SJCRH30 (cell line): Measurements from ENCODE around the gene KCNJ2. TPM values are rescaled to one million over a fixed set of nuclear protein-coding genes. Genes with fewer than 3 reads are reported as not detected.

Source experiments
- DNase-seq, 2 experiments: peaks; one replicate each; pipeline ENCODE4 v3.0.0-alpha.2; 2015 to 2020
- H3K27ac ChIP-seq: fragments of 250-450 bp; sonication (Bioruptor Pico); 2 replicates; pipeline ENCODE4 v1.5.1; 2020; ENCODE audit warnings: mild to moderate bottlenecking, moderate library complexity
- H3K27me3 ChIP-seq: fragments of 250-450 bp; sonication (Bioruptor Pico); 2 replicates; pipeline ENCODE4 v1.5.1; 2020; ENCODE audit warnings: mild to moderate bottlenecking, moderate library complexity
- H3K36me3 ChIP-seq: fragments of 250-450 bp; sonication (Bioruptor Pico); 2 replicates; pipeline ENCODE4 v1.5.1; 2020; ENCODE audit warnings: mild to moderate bottlenecking, moderate library complexity
- H3K4me1 ChIP-seq: fragments of 250-450 bp; sonication (Bioruptor Pico); 2 replicates; pipeline ENCODE4 v1.5.1; 2020; ENCODE audit warnings: mild to moderate bottlenecking, moderate library complexity
- H3K4me3 ChIP-seq: fragments of 250-450 bp; sonication (Bioruptor Pico); 2 replicates; pipeline ENCODE4 v1.5.1; 2020; ENCODE audit warnings: mild to moderate bottlenecking, moderate library complexity
- H3K9me3 ChIP-seq: fragments of 250-450 bp; sonication (Bioruptor Pico); replicated peaks from 2 replicates; pipeline ENCODE4 v1.5.1; 2020; ENCODE audit warnings: mild to moderate bottlenecking, moderate library complexity
- total RNA-seq: library from RNA; depleted of rRNA; stranded (reverse); fragments of >200 nt; shearing (Covaris generic); gene quantifications from 2 replicates; pipeline ENCODE4 v1.2.3, GENCODE V29; 2014; rRNA removed

The KCNJ2 gene
- total RNA-seq, 1 experiment from 2014 or later: 0.16 TPM

- Histone ChIP-seq H3K9me3 (no peaks in the 10 kb centered on the region), H3K36me3 (no peaks in the 10 kb centered on the region), H3K27ac (no peak overlapping the region), H3K27me3 (no peaks in the 10 kb centered on the region; the same call in 1 of the 2 replicates), H3K4me3 (no peak overlapping the region), H3K4me1 (no peaks in the 10 kb centered on the region)
- no peak for DNase-seq
Observed at GRCh38 chr17:70202840-70203239, 33.5 kb downstream of the KCNJ2 start.

GRCh38 chr17:70204431-70204830 is 35.1 kb downstream of the KCNJ2 start:
- no peaks in the 10 kb centered on the region for H3K4me1 ChIP-seq
- no peaks in the 10 kb centered on the region for H3K9me3 ChIP-seq
- no peaks in the 10 kb centered on the region for H3K27me3 ChIP-seq
- no peaks in the 10 kb centered on the region for H3K36me3 ChIP-seq
- DNase-seq: no peak
- no peak overlapping the region for H3K27ac ChIP-seq
- no peak overlapping the region for H3K4me3 ChIP-seq

GRCh38 chr17:70205401-70205800 is 36.1 kb downstream of the KCNJ2 start:
- Histone ChIP-seq H3K36me3 (no peaks in the 10 kb centered on the region), H3K9me3 (no peaks in the 10 kb centered on the region), H3K4me1 (no peaks in the 10 kb centered on the region), H3K27me3 (no peaks in the 10 kb centered on the region), H3K27ac (no peak overlapping the region), H3K4me3 (no peak overlapping the region)
- DNase-seq: no peak

GRCh38 chr17:70206361-70207010 is 37.2 kb downstream of the KCNJ2 start:
- no peaks in the 10 kb centered on the region for H3K9me3 ChIP-seq
- H3K4me1 ChIP-seq: no peaks in the 10 kb centered on the region
- H3K36me3 ChIP-seq: no peaks in the 10 kb centered on the region
- DNase-seq: no peak
- no peak overlapping the region for H3K4me3 ChIP-seq
- H3K27me3 ChIP-seq: no peaks in the 10 kb centered on the region
- H3K27ac ChIP-seq: no peak overlapping the region

- Histone ChIP-seq H3K4me3 (no peak overlapping the region), H3K27me3 (no peaks in the 10 kb centered on the region), H3K36me3 (no peaks in the 10 kb centered on the region), H3K27ac (no peak overlapping the region), H3K9me3 (no peaks in the 10 kb centered on the region), H3K4me1 (no peaks in the 10 kb centered on the region)
- DNase-seq: no peak
Observed at GRCh38 chr17:70207184-70207583, 37.9 kb downstream of the KCNJ2 start.

- H3K36me3 ChIP-seq: no peaks in the 10 kb centered on the region
- no peak for DNase-seq
- no peaks in the 10 kb centered on the region for H3K27me3 ChIP-seq
- no peaks in the 10 kb centered on the region for H3K4me1 ChIP-seq
- no peak overlapping the region for H3K27ac ChIP-seq
- no peaks in the 10 kb centered on the region for H3K9me3 ChIP-seq
- no peak overlapping the region for H3K4me3 ChIP-seq
Observed at GRCh38 chr17:70208080-70208794, 38.9 kb downstream of the KCNJ2 start.

GRCh38 chr17:70208825-70209555 is 39.7 kb downstream of the KCNJ2 start:
- Histone ChIP-seq H3K4me1 (no peaks in the 10 kb centered on the region), H3K36me3 (no peaks in the 10 kb centered on the region), H3K9me3 (no peaks in the 10 kb centered on the region), H3K27ac (no peak overlapping the region), H3K4me3 (no peak overlapping the region), H3K27me3 (no peaks in the 10 kb centered on the region)
- DNase-seq: no peak

GRCh38 chr17:70215656-70216055 is 46.3 kb downstream of the KCNJ2 start:
- Histone ChIP-seq H3K27me3 (no peaks in the 10 kb centered on the region), H3K4me3 (no peak overlapping the region), H3K27ac (no peak overlapping the region), H3K4me1 (no peaks in the 10 kb centered on the region), H3K9me3 (no peaks in the 10 kb centered on the region), H3K36me3 (no peaks in the 10 kb centered on the region)
- DNase-seq: no peak

- Histone ChIP-seq H3K4me3 (no peak overlapping the region), H3K4me1 (no peaks in the 10 kb centered on the region), H3K9me3 (no peaks in the 10 kb centered on the region), H3K36me3 (no peaks in the 10 kb centered on the region), H3K27me3 (no peaks in the 10 kb centered on the region), H3K27ac (no peak overlapping the region)
- DNase-seq: no peak
Observed at GRCh38 chr17:70217571-70217970, 48.2 kb downstream of the KCNJ2 start.

GRCh38 chr17:70225276-70225675 is 55.9 kb downstream of the KCNJ2 start:
- H3K27ac ChIP-seq: no peak overlapping the region
- no peak overlapping the region for H3K4me3 ChIP-seq
- no peaks in the 10 kb centered on the region for H3K36me3 ChIP-seq
- no peaks in the 10 kb centered on the region for H3K27me3 ChIP-seq
- H3K4me1 ChIP-seq: no peaks in the 10 kb centered on the region
- no peak for DNase-seq
- H3K9me3 ChIP-seq: no peaks in the 10 kb centered on the region

Other genes starting within 250 kb of the KCNJ2 start
- not detected in 2 replicates for gene KCNJ16, start 94.3 kb upstream of the KCNJ2 start, total RNA-seq